HepG2 (cell line): ENCODE results near the gene NPHP4. TPM values are rescaled to one million over a fixed set of nuclear protein-coding genes. Genes with fewer than 3 reads are reported as not detected.

Source experiments
- ATAC-seq: fragments of 200-7000 bp; cut with Tn5 transposase; 3 replicates; pipeline ENCODE4 v1.9.1; 2020; ENCODE audit warnings: mild to moderate bottlenecking, moderate library complexity
- BruUV-seq: library from RNA; stranded (reverse); fragments of 400-500 nt; replicated peaks from 2 replicates; lab custom pipeline; 2021; lab: Mats Ljungman, UMichigan
- CTCF ChIA-PET: fragments of 300-600 bp; formaldehyde crosslinking; extraction: SDS; loops from one replicate; lab custom pipeline; 2021; ENCODE audit warnings: low total read pairs, inconsistent platforms, low intra/inter-chr PET ratio; lab: Yijun Ruan, JAX
- POLR2A ChIA-PET: fragments of 350-600 bp; sonication (Branson Sonifier 250); formaldehyde crosslinking; loops from one replicate; lab custom pipeline; 2020; ENCODE audit warnings: antibody characterized with exemption, inconsistent platforms; lab: Yijun Ruan, JAX
- DNase-seq: peaks from one replicate; pipeline ENCODE4 v3.0.0-alpha.2; 2015; ENCODE audit warnings: low spot score
- FAIRE-seq: peaks from 3 replicates; lab custom pipeline; 2011; peaks lifted over from hg19 to GRCh38; lab: Jason Lieb, UNC
- H2AFZ ChIP-seq: one replicate; pipeline ENCODE4 v1.6.1; 2011; ENCODE audit warnings: low read length, inconsistent platforms
- H3K27ac ChIP-seq: fragments of 300-600 bp; 3 replicates; pipeline ENCODE4 v1.8.0; 2011; ENCODE audit warnings: mixed run types, mild to moderate bottlenecking, mixed read lengths, low read length, inconsistent platforms; ENCODE audit not compliant: insufficient read depth; ENCODE audit errors: extremely low read length
- H3K27me3 ChIP-seq, 2 experiments: fragments of 200-600 bp in 1 of 2; 2 replicates in 1 of 2; 3 replicates in 1 of 2; pipeline versions ENCODE4 v1.6.0 to v1.8.0; 2011; ENCODE audit warnings: low read length in 2 of 2, mild to moderate bottlenecking in 2 of 2, moderate library complexity in 2 of 2, inconsistent platforms in 1 of 2; ENCODE audit not compliant: insufficient read depth in 2 of 2, control insufficient read depth in 1 of 2
- H3K36me3 ChIP-seq, 2 experiments: fragments of 200-600 bp in 1 of 2; replicated peaks in 1 of 2; 2 replicates in 1 of 2; 3 replicates in 1 of 2; pipeline versions ENCODE4 v1.5.1 to v1.8.0; 2011; ENCODE audit warnings: low read length in 2 of 2, inconsistent platforms in 1 of 2; ENCODE audit not compliant: insufficient read depth in 2 of 2, control insufficient read depth in 1 of 2
- H3K4me1 ChIP-seq: 2 replicates; pipeline ENCODE4 v1.5.1; 2012; ENCODE audit warnings: low read length, inconsistent platforms; ENCODE audit not compliant: insufficient read depth
- H3K4me2 ChIP-seq: 2 replicates; pipeline ENCODE4 v1.6.0; 2011; ENCODE audit warnings: low read depth, low read length, inconsistent platforms
- H3K4me3 ChIP-seq, 3 experiments: fragments of 200-600 bp in 1 of 3; sonication (generic), shearing (Covaris generic) in 1 of 3; replicated peaks in 1 of 3; 2 replicates each; pipeline ENCODE4 v1.5.1; 2011 to 2016; ENCODE audit warnings: low read length in 3 of 3, inconsistent platforms in 2 of 3, low read depth in 2 of 3, mild to moderate bottlenecking in 2 of 3, control low read depth in 1 of 3, mixed read lengths in 1 of 3; ENCODE audit not compliant: insufficient read depth in 1 of 3
- H3K79me2 ChIP-seq: one replicate; pipeline ENCODE4 v1.6.1; 2011; ENCODE audit warnings: low read length, inconsistent platforms; ENCODE audit not compliant: insufficient read depth
- H3K9ac ChIP-seq: 2 replicates; pipeline ENCODE4 v1.6.0; 2011; ENCODE audit warnings: mild to moderate bottlenecking, low read depth, low read length, inconsistent platforms; ENCODE audit not compliant: insufficient read depth
- H3K9me3 ChIP-seq: 2 replicates; pipeline ENCODE4 v1.5.1; 2012; ENCODE audit warnings: mild to moderate bottlenecking, low read length
- H4K20me1 ChIP-seq: 2 replicates; pipeline ENCODE4 v1.6.0; 2011; ENCODE audit warnings: inconsistent platforms, mild to moderate bottlenecking, low read length, moderate library complexity; ENCODE audit not compliant: insufficient read depth
- EP300 ChIP-seq, 3 experiments: sonication (generic) in 1 of 3; formaldehyde crosslinking in 1 of 3; IDR thresholded peaks; 2 replicates each; pipeline versions ENCODE4 v1.5.1 to v1.6.1; 2011 to 2020; ENCODE audit warnings: low read depth in 2 of 3, low read length in 2 of 3, borderline replicate concordance in 1 of 3, improper control_type of control experiment in 1 of 3, mild to moderate bottlenecking in 1 of 3, missing genetic modification reagents in 1 of 3, moderate library complexity in 1 of 3
- MLXIP ChIP-seq: sonication (generic); formaldehyde crosslinking; IDR thresholded peaks from 2 replicates; pipeline ENCODE4 v1.9.0; 2021; ENCODE audit warnings: missing genetic modification reagents, borderline replicate concordance
- TOPORS ChIP-seq: sonication (generic); formaldehyde crosslinking; IDR thresholded peaks from 2 replicates; pipeline ENCODE4 v1.8.0; 2023; ENCODE audit warnings: mild to moderate bottlenecking, missing genetic modification reagents
- ZBTB46 ChIP-seq: sonication (generic); formaldehyde crosslinking; IDR thresholded peaks from 2 replicates; pipeline ENCODE4 v1.4.0; 2020; ENCODE audit warnings: mild to moderate bottlenecking, missing genetic modification reagents, borderline replicate concordance
- ZKSCAN5 ChIP-seq: sonication (generic); formaldehyde crosslinking; IDR thresholded peaks from 2 replicates; pipeline ENCODE4 v1.5.1; 2020; ENCODE audit warnings: mild to moderate bottlenecking, missing genetic modification reagents
- ZNF761 ChIP-seq: sonication (generic); formaldehyde crosslinking; conservative IDR thresholded peaks from 2 replicates; pipeline ENCODE4 v1.4.0; 2020; ENCODE audit warnings: mild to moderate bottlenecking, missing genetic modification reagents
- WGBS: methylation state at CpG from one replicate; pipeline ENCODE4 v1.1.6; 2017; ENCODE audit warnings: low lambda C conversion rate; 5-methylcytosine and 5-hydroxymethylcytosine counted together
- in situ Hi-C: cut with HindIII; loops from 2 replicates; pipeline ENCODE4 v1.10.0; 2017; ENCODE audit warnings: low pct_unique_long_range_greater_than_20kb; ENCODE audit not compliant: extremely low pct_ligation_motif_present
- intact Hi-C: fragments of 100-400 bp; cut with micrococcal nuclease; formaldehyde crosslinking; loops from one replicate; pipeline ENCODE4 v1.10.0; 2022; ENCODE audit not compliant: unreplicated experiment
- polyA plus RNA-seq, 8 experiments: library from polyadenylated mRNA; depleted of rRNA in 3 of 8; stranded (reverse) in 7 of 8; unstranded in 1 of 8; fragments of >200 nt; fragmentation: Illumina TruSeq in 4 of 8; extraction: Trizol in 4 of 8; gene quantifications; 2 replicates each; pipeline versions ENCODE4 v1.2.1 to v1.2.3, GENCODE V29; 2011 to 2016; ENCODE audit warnings: low read depth in 4 of 8, missing spikeins in 1 of 8, mixed read lengths in 1 of 8; ENCODE audit not compliant: insufficient read depth in 1 of 8
- total RNA-seq, 5 experiments: library from RNA; depleted of rRNA; stranded (reverse); fragments of >200 nt; fragmentation: Illumina TruSeq; extraction: Trizol; gene quantifications; 2 replicates each; pipeline ENCODE4 v1.2.3, GENCODE V29; 2016; ENCODE audit warnings: low read depth in 1 of 5
- TF ChIP-seq, protein P1 (sequence below), 2 experiments: sonication (generic) in 1 of 2; formaldehyde crosslinking in 1 of 2; IDR thresholded peaks; 2 replicates each; pipeline versions ENCODE4 v1.4.0 to v1.6.1; 2018 to 2020; ENCODE audit warnings: missing genetic modification reagents in 2 of 2, borderline replicate concordance in 1 of 2, low read depth in 1 of 2, mild to moderate bottlenecking in 1 of 2, missing biosample characterization in 1 of 2

Gene NPHP4
- total and polyA plus RNA-seq, 2 of the 13 experiments (the other 11 are each of a cell fraction or from before 2014, with no cell fraction given) = 4.4 to 6.8 TPM

DNA sequence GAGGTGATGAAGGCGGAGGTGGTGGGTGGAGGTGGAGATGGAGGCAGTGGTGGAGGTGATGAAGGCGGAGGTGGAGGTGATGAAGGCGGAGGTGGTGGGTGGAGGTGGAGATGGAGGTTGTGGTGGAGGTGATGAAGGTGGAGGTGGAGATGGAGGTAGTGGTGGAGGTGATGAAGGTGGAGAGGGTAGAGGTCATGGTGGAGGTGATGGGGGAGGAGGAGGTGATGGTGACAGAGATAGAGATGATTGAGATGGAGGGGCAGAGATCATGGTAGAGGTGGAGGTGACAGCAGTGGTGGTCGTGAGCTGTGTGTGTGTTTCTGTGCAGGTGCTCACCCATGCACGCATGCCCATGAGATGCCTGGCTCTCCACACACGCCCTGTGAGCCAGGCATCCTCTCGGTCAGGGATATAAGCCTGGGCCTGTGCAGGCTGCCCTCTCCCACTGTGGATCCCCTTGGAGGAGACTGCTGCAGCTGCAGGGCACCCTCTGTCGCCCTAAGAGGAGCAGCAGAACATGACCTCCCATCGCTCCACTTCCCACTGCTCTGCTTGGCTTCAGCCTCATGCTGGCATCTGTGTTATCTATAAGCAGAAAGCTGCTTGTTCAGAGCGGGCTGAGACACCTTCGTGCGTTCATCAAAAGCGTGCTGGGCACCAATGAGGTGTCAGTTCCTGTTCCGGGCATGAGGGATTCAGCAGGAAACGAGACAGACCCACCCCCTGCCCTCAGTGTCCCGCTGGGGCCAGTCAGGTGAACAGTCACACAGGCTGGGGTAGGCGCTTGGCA is 20.5 kb upstream of the NPHP4 start:
- TF ChIP-seq TOPORS (CRISPR knock-in tag) (no peak), ZKSCAN5 (peak; percentile 85)
- TF ChIP-seq, all 625 proteins: peak for 1
- Histone ChIP-seq H3K4me1 (peaks cover 20% of the 10 kb centered on the region), H4K20me1 (no peaks in the 10 kb centered on the region), H3K9ac (no peak overlapping the region), H3K4me2 (no peak overlapping the region), H3K9me3 (no peaks in the 10 kb centered on the region), H3K4me3 (no peak overlapping the region), H3K27me3 (no peaks in the 10 kb centered on the region; a peak in 1 of 5 replicates), H3K36me3 (no peaks in the 10 kb centered on the region), H3K79me2 (no peaks in the 10 kb centered on the region), H2AFZ (no peak overlapping the region), H3K27ac (no peak overlapping the region)
- FAIRE-seq (no peak), ATAC-seq (no peak), DNase-seq (no peak)
- POLR2A ChIA-PET = no interaction called here
- intact Hi-C loops = no loop called here
- 71% methylated on average over 13 of the region's 17 CpGs for WGBS
- CTCF ChIA-PET = no interaction called here
- no TSS peak for BruUV-seq
- in situ Hi-C loops = no loop called here

DNA sequence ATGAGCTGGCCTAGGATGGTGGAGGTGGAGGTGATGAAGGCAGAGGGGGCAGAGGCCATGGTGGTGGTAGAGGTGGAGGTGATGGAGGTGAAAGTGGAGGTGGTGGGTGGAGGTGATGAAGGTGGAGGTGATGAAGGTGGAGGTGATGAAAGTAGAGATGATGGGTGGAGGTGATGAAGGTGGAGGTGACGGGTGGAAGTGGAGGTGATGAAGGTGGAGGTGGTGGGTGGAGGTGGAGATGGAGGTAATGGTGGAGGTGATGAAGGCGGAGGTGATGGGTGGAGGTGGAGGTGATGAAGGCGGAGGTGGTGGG is 19.7 kb upstream of the NPHP4 start:
- H3K9me3 ChIP-seq = no peaks in the 10 kb centered on the region
- no peaks in the 10 kb centered on the region for H3K36me3 ChIP-seq
- in situ Hi-C loops = no loop called here
- no peak overlapping the region for H3K4me3 ChIP-seq
- ChIA-PET POLR2A (no interaction called here), CTCF (no interaction called here)
- ATAC-seq (no peak), FAIRE-seq (no peak), DNase-seq (no peak)
- H2AFZ ChIP-seq = no peak overlapping the region
- 87% methylated on average over 3 of the region's 3 CpGs for WGBS
- H4K20me1 ChIP-seq = no peaks in the 10 kb centered on the region
- peaks cover 20% of the 10 kb centered on the region for H3K4me1 ChIP-seq
- no peaks in the 10 kb centered on the region; a peak in 1 of 5 replicates for H3K27me3 ChIP-seq
- BruUV-seq = no TSS peak
- no peak overlapping the region for H3K27ac ChIP-seq
- no peak overlapping the region for H3K9ac ChIP-seq
- H3K4me2 ChIP-seq = no peak overlapping the region
- intact Hi-C loops = no loop called here
- H3K79me2 ChIP-seq = no peaks in the 10 kb centered on the region
- TF ChIP-seq ZNF761 (CRISPR knock-in tag) = no peak
- no peak for TF ChIP-seq MLXIP (CRISPR knock-in tag)
- TF ChIP-seq ZBTB46 = no peak
- TF ChIP-seq ZKSCAN5 = peak; percentile 85; the same call in 1 of the 2 replicates
- no peak for TF ChIP-seq EP300 (IDR thresholded peaks at IDR 0.05; ENCODE audit: low read depth in 2 of 2, low read length in 2 of 2)
- no peak for TF ChIP-seq EP300 (CRISPR knock-in tag; IDR thresholded peaks at IDR 0.05; ENCODE audit: borderline replicate concordance)
- TF ChIP-seq, protein P1, sequence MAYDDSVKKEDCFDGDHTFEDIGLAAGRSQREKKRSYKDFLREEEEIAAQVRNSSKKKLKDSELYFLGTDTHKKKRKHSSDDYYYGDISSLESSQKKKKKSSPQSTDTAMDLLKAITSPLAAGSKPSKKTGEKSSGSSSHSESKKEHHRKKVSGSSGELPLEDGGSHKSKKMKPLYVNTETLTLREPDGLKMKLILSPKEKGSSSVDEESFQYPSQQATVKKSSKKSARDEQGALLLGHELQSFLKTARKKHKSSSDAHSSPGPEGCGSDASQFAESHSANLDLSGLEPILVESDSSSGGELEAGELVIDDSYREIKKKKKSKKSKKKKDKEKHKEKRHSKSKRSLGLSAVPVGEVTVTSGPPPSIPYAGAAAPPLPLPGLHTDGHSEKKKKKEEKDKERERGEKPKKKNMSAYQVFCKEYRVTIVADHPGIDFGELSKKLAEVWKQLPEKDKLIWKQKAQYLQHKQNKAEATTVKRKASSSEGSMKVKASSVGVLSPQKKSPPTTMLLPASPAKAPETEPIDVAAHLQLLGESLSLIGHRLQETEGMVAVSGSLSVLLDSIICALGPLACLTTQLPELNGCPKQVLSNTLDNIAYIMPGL (CRISPR knock-in tag; IDR thresholded peaks at IDR 0.05; ENCODE audit: borderline replicate concordance in 1 of 2, low read depth in 1 of 2) = no peak
